ENCODE results near the gene NUP93.

Gene NUP93

GRCh38 chr16:56729735-56730662 lies at the start of gene NUP93:
Gene NUP93, plus strand, starts transcription at chr16:56730129. Its CDS starts 18,119 bp downstream, at chr16:56748248.
- H3K4me3 ChIP-seq (ENCODE audit: low read length, poor library complexity, severe bottlenecking) = peak within 1 kb of the TSS; percentile 97
- H2AFZ ChIP-seq (ENCODE audit: low read length) = peak within 1 kb of the TSS; percentile 98
- H3K4me1 ChIP-seq (ENCODE audit: insufficient read depth, low read length, poor library complexity, severe bottlenecking) = peaks cover 40% of the 10 kb centered on the region
- H3K4me2 ChIP-seq (ENCODE audit: low read depth, low read length, poor library complexity, severe bottlenecking) = peak within 1 kb of the TSS; percentile 99
- H3K27me3 ChIP-seq (ENCODE audit: insufficient read depth, low read length, poor library complexity, severe bottlenecking) = no peaks in the 10 kb centered on the region
- H3K9ac ChIP-seq (ENCODE audit: low read depth, low read length, poor library complexity, severe bottlenecking) = peak within 1 kb of the TSS; percentile 91
- H3K9me2 ChIP-seq (replicated peaks; ENCODE audit: low read depth, low read length) = no peaks in the 10 kb centered on the region
- H3F3A ChIP-seq (ENCODE audit: low read depth) = no peaks in the 10 kb centered on the region
- H4K20me1 ChIP-seq (ENCODE audit: insufficient read depth, low read length, poor library complexity, severe bottlenecking) = peaks cover 42% of the 10 kb centered on the region
- H3K9me3 ChIP-seq (ENCODE audit: insufficient read depth, low read depth, low read length) = no peaks in the 10 kb centered on the region
- H3K36me3 ChIP-seq (ENCODE audit: insufficient read depth, low read length) = no peaks in the 10 kb centered on the region
- TF ChIP-seq CTCF (conservative IDR thresholded peaks at IDR 0.05; ENCODE audit: low read length) (no peak), EZH2phosphoT487 (IDR thresholded peaks at IDR 0.05; ENCODE audit: borderline replicate concordance) (no peak)
- peaks cover 50% of the 10 kb centered on the region for H3K79me2 ChIP-seq (ENCODE audit: insufficient read depth, low read length)

- Histone ChIP-seq H3K9ac (ENCODE audit: low read depth, low read length, poor library complexity, severe bottlenecking) (peak within 1 kb of the TSS; percentile 88), H3K4me2 (ENCODE audit: low read depth, low read length, poor library complexity, severe bottlenecking) (peak within 1 kb of the TSS; percentile 90), H3K9me2 (replicated peaks; ENCODE audit: low read depth, low read length) (no peaks in the 10 kb centered on the region), H2AFZ (ENCODE audit: low read length) (peak within 1 kb of the TSS; percentile 95), H3F3A (ENCODE audit: low read depth) (no peaks in the 10 kb centered on the region), H3K79me2 (ENCODE audit: insufficient read depth, low read length) (peaks cover 5% of the 10 kb centered on the region; the same call in 1 of the 2 replicates), H3K36me3 (ENCODE audit: insufficient read depth, low read length) (no peaks in the 10 kb centered on the region), H3K27me3 (ENCODE audit: insufficient read depth, low read length, poor library complexity, severe bottlenecking) (no peaks in the 10 kb centered on the region), H3K4me3 (ENCODE audit: low read length, poor library complexity, severe bottlenecking) (peak within 1 kb of the TSS; percentile 79), H3K9me3 (ENCODE audit: insufficient read depth, low read depth, low read length) (no peaks in the 10 kb centered on the region), H4K20me1 (ENCODE audit: insufficient read depth, low read length, poor library complexity, severe bottlenecking) (no peaks in the 10 kb centered on the region), H3K4me1 (ENCODE audit: insufficient read depth, low read length, poor library complexity, severe bottlenecking) (peaks cover 10% of the 10 kb centered on the region)
- TF ChIP-seq CTCF (conservative IDR thresholded peaks at IDR 0.05; ENCODE audit: low read length) = no peak
- TF ChIP-seq EZH2phosphoT487 (IDR thresholded peaks at IDR 0.05; ENCODE audit: borderline replicate concordance) = no peak
Measured at GRCh38 chr16:56681939-56682702, 47.8 kb upstream of the NUP93 start, which contains the start of gene MT1X. Gene MT1X, plus strand, starts transcription at chr16:56682470. Its CDS starts 71 bp downstream, at chr16:56682541.

GRCh38 chr16:56682703-56683397 lies 47.1 kb upstream of the NUP93 start:
- Histone ChIP-seq H3F3A (ENCODE audit: low read depth) (no peaks in the 10 kb centered on the region), H3K4me1 (ENCODE audit: insufficient read depth, low read length, poor library complexity, severe bottlenecking) (peaks cover 10% of the 10 kb centered on the region), H3K9ac (ENCODE audit: low read depth, low read length, poor library complexity, severe bottlenecking) (peak overlapping the region; percentile 88), H2AFZ (ENCODE audit: low read length) (peak overlapping the region; percentile 95), H3K9me3 (ENCODE audit: insufficient read depth, low read depth, low read length) (no peaks in the 10 kb centered on the region), H4K20me1 (ENCODE audit: insufficient read depth, low read length, poor library complexity, severe bottlenecking) (no peaks in the 10 kb centered on the region), H3K36me3 (ENCODE audit: insufficient read depth, low read length) (no peaks in the 10 kb centered on the region), H3K4me2 (ENCODE audit: low read depth, low read length, poor library complexity, severe bottlenecking) (peak overlapping the region; percentile 90), H3K27me3 (ENCODE audit: insufficient read depth, low read length, poor library complexity, severe bottlenecking) (no peaks in the 10 kb centered on the region), H3K79me2 (ENCODE audit: insufficient read depth, low read length) (peaks cover 5% of the 10 kb centered on the region; the same call in 1 of the 2 replicates), H3K9me2 (replicated peaks; ENCODE audit: low read depth, low read length) (no peaks in the 10 kb centered on the region), H3K4me3 (ENCODE audit: low read length, poor library complexity, severe bottlenecking) (peak overlapping the region; percentile 79)
- TF ChIP-seq CTCF (conservative IDR thresholded peaks at IDR 0.05; ENCODE audit: low read length) (no peak), EZH2phosphoT487 (IDR thresholded peaks at IDR 0.05; ENCODE audit: borderline replicate concordance) (no peak)

Measured in Loucy (cell line).